NCI-H2196 (cell line): Measurements from ENCODE around the gene UBE2Q1.
A peak's percentile ranks its signal among the peaks of the same experiment; 100 is the strongest.

Source experiments
- DNase-seq: peaks from one replicate; lab custom pipeline; 2025; ENCODE audit not compliant: unreplicated experiment; lab: John Stamatoyannopoulos, UW

The UBE2Q1 gene

DNA sequence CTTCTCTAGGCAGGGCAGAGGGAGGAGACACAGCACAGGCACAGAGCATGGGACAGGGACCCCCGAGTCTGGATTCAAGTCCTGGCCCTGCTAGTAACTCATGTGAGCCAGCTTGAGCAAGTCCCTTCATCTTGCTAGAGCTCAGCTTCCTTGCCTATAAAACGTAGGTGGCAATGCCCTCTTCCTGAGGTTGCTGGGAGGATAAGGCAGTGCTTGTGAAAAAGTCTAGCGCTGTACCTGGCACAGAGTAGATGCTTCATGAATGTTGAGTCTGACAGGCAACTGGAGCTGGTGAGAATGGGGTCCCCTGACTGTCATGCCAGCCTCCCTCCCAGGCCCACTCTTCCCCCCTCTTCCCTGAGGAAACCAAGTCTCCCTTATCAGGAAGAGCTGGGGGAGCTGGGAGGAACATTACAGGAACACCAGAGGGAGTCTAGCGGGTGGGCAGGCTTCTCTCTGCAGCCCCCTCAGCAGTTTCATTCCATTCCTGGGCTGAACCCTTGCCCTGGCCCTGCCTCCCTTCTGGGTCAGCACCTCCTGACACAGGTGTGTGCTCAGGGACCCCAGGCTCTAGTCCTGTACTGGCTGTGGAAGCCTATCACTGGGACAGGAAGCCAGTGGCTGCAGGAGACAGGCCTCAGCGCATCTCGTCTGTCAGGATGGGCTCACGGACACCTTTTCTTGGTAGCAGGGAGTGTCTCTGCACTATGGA lies 19.0 kb upstream of the UBE2Q1 start:
- DNase-seq: no peak

DNA sequence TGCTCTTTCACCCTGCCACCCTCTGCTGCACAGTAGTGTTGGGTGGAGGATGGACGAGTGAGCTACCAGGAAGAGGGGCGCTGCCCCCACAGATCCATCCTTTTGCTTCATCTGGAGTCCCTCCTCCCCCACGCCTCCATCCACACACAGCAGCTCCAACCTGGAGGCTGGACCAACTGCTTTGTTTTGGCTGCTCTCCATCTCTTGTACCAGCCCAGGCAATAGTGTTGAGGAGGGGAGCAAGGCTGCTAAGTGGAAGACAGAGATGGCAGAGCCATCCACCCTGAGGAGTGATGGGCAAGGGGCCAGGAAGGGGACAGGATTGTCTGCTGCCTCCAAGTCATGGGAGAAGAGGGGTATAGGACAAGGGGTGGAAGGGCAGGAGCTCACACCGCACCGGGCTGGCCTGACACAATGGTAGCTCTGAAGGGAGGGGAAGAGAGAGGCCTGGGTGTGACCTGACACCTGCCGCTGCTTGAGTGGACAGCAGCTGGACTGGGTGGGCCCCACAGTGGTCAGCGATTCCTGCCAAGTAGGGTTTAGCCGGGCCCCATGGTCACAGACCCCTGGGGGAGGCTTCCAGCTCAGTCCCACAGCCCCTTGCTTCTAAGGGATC lies 17.6 kb upstream of the UBE2Q1 start:
- no peak for DNase-seq

DNA sequence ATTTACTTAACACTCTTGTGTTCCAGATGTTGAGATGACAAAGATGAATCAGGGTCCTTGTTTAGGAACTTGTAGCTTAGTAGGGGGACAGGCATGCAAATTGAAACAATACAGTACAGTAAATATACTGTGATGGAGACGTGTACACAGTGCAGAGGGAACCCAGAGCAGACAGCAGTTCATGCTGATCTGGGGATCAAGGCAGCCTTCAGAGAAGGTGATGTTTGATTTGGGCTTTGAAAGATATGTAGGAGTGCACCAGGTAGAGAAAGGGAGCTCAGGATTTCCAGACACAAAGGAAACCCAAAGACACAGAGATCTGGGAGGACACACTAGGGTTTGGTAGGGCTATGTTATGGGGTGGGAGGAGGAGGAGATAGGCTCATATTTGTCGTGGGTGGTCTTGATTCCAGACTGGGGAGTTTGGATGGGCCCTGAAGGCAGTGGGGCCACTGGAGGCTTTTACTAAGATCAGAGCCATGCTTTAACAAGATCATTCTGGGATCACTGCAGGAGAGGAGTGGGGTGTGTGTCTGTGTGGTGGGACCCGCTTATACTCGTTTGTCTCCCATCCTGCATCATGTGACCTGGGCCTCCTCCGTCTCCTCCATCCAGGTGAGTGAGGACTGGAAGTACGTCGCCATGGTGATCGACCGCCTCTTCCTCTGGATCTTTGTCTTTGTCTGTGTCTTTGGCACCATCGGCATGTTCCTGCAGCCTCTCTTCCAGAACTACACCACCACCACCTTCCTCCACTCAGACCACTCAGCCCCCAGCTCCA lies 16.9 kb upstream of the UBE2Q1 start:
- no peak for DNase-seq

DNA sequence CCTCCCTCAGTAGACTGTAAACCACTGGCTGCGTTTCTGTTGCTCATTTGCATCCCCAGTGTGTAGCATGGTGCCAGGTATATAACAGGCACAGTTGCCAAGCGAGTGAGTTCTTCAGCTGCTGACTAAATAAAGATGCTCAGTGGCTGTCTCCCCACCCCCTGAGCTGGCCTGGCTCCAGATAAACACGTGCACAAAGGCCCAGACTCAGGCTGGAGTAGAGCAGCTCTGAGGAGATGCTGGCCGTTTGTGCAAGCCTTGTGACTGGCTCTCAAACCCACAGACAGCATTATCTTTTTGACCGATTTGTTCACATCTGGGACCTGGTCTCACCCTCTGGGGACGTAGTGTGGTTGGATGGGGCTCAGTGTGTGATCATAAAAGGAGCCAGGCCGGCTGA lies 16.3 kb upstream of the UBE2Q1 start:
- peak; percentile 80 for DNase-seq

DNA sequence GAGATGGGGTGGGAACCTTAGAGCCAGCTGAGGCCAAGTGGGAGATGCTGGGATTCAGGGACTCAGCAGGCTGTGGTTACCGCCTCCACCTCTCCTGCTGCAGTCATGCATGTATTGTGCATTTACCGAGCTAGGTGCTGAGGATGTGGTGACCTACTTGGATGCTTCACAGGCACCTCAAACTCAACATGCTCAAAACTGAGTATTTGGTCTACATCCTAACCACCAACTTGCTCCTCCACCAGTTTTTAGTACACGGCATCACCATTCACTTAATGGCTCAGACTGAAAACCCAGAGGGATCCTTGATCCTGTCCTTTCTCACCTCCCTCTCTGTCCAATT lies 14.7 kb upstream of the UBE2Q1 start:
- no peak for DNase-seq

DNA sequence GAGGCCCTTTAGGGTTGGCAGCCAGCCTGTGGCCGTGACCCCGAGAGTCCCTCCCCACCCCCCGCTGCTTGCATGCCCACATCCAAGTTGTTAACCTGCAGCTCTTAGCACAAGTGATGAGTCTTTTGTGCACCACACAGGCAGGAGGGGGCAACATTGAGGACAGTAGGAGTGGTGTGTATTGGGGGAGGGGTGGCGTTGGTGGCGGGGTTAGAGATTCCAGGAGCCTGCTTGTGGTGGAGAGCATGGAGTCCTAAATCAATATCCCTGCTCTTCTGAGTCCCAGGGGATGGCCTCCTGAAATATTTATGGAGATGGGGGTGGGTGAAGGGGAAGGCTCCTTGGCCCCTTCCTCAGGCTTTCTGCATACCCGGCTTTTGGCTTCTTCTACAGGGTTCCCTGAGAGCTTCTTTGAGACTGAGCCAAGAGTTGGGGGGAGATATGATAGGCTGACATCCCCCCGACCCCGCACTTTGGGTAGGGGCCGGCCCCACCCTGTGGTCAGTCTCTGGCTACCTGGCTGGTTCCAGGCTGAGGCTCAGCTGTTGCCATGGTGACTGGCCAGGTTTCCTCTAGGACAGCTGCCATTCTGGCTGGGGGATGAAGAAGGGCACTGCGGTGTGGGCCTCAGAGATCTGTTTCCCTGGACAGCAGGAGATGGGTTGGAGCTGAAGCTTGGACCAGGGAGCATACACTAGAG lies 14.2 kb upstream of the UBE2Q1 start:
- peak; percentile 20 for DNase-seq

DNA sequence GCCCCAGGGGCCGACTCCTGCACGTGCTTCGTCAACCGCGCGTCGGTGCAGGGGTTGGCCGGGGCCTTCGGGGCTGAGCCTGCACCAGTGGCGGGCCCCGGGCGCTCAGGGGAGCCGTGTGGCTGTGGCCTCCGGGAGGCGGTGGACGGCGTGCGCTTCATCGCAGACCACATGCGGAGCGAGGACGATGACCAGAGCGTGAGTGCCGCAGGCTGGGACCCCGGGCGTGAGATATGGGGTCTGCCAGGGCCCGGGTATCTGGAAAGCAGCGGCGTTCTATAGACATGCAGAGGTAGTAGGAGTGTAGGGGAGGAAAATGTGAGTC lies 13.5 kb upstream of the UBE2Q1 start:
- no peak for DNase-seq

DNA sequence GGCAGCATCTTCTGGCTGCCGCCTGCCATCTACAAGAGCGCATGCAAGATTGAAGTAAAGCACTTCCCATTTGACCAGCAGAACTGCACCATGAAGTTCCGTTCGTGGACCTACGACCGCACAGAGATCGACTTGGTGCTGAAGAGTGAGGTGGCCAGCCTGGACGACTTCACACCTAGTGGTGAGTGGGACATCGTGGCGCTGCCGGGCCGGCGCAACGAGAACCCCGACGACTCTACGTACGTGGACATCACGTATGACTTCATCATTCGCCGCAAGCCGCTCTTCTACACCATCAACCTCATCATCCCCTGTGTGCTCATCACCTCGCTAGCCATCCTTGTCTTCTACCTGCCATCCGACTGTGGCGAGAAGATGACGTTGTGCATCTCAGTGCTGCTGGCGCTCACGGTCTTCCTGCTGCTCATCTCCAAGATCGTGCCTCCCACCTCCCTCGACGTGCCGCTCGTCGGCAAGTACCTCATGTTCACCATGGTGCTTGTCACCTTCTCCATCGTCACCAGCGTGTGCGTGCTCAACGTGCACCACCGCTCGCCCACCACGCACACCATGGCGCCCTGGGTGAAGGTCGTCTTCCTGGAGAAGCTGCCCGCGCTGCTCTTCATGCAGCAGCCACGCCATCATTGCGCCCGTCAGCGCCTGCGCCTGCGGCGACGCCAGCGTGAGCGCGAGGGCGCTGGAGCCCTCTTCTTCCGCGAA lies 12.9 kb upstream of the UBE2Q1 start:
- DNase-seq: no peak

DNA sequence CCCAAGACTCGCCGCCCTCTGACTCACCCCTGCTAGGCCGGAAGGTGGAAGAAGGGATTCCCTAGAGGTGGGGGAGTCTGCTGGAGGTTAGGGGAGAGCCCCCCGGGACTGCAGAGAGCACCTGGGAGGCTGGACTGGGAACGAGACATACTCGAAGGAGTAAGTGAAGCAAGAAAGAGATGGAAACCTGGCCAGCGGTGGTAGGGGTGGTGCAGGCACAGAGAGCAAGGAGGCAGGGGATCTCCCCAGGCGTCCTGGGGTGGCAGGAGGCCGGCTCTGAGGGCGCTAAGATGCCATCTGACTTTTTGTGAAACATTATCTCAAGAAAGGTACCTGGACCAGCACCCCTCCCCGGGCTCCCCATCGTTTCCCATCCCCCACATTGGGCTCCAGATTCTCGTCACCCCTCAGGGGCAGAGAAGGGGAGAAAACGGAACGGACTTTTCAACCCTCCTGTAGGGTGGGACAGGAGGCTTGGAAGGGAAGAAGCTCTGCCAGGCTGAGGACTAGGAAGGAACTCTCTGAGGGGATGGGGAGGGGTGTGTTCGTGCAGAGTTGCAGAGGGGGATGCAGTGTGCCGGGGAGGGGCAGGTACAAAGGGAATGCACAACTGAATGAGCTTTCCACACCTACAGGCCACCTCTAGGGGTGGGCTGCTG lies 9.8 kb upstream of the UBE2Q1 start:
- DNase-seq: no peak

DNA sequence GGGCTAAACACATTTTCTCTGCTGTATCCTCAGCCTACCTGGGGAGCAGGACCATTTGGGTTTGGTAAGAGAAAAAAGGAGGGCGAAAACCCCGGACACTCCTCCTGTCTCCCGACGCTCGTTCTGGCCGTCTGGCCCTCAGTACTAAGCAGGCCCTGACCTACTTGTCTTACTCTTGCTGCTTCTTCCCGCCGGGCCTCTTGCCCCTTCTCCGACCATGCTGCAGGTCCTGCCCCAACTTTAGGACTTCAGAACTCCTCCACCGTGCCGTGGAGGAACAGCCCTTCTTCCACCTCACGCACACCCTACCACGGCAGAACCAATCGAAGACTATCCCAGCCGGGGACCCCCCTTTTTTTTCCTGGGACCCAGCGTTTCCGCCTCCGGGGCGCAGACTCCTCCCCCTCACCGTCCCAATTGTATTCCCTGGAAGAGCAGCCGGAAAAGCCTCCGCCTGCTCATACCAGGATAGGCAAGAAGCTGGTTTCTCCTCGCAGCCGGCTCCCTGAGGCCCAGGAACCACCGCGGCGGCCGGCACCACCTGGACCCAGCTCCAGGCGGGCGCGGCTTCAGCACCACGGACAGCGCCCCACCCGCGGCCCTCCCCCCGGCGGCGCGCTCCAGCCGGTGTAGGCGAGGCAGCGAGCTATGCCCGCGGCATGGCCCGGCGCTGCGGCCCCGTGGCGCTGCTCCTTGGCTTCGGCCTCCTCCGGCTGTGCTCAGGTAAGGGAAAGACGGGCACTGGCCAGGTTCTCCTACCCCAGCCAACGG lies 9.1 kb upstream of the UBE2Q1 start, which contains the start of gene CHRNB2:
CHRNB2 (plus strand) TSS at position 393 of the 771 bp plus-strand sequence; CDS start at position 660, 267 bp downstream.
- DNase-seq: peak; percentile 68

DNA sequence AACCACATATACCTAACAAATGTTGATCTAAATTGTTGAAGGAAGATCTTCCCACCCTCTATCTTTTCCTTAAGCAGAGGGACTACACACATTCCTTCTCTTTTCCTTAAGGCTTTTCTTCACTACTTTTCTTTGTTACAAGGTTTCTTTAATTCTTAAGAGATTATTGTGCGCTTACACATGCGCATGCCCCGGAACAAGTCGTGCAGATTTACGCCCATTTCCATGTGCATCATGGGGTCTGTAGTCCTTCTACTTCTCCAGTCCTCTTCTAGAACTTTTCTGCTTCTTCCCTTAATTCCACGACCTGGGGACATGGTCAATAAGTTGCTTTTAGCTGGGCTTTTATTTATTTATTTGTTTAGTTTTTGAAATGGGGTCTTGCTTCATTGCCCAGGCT lies 7.4 kb upstream of the UBE2Q1 start:
- DNase-seq: no peak

DNA sequence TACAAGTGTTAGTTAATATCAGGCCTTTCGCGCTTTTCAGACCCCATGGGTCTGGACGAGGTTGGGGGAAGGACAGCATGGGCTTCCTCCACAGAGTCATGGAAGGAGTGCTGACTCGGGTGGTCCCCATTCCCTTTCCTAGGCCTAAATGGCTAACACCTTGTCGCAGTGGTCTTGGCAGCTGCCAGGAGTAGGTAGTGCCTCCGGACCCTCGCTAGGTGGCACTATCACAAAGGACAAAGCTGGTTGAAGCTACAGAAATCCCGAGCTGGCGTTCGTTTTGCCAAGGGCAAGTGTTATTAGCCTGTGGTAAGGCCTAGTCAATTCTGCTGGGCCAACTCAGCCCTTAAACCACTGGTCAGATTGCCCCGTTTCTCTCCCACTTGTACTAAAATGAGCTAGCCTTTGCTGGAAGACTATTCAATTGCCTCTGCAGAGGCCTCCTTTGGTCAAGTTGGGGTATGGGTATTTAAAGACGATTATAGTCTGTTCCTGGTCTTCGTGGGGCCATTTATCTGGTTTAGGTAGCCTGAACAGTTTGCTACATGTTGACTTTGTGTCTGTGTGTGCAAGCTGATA lies 1.1 kb upstream of the UBE2Q1 start:
- DNase-seq: peak; percentile 91

DNA sequence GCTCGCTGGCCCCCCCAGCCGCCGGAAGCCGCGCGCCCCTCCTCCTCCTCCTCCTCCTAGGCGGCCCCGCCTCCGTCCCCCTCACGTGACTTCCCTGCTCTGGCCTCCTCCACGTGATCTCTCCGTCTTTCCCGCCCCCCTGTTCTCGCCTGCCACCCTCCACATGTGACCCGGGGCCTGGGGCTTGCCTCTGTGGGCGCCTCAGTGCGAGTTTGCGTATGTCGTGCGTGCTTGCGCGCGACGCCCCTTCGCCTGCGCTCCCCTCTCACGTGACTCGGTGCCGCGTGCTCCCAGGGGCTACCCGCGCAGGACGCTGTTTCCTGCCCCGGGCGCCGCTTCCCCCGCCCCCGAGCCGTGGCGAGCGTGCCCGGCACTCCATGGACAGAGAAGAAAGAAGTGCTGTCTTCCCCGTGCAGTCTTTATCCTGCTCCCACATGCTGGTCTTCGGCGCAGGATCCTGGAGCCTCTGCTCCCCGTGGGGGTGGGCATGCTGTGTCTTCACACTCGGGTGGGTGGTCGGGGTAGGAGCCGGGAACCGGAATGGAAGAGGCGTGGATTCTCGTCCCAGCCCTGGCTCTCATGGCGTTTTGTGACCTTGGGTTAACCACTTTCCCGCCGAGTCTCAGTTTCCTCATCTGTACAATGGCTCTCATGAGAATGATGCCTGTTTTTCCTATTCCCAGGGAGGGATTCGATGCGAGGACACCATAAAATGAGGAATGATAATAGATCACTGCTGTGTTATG lies 431 bp upstream of the UBE2Q1 start:
- DNase-seq: peak; percentile 98

DNA sequence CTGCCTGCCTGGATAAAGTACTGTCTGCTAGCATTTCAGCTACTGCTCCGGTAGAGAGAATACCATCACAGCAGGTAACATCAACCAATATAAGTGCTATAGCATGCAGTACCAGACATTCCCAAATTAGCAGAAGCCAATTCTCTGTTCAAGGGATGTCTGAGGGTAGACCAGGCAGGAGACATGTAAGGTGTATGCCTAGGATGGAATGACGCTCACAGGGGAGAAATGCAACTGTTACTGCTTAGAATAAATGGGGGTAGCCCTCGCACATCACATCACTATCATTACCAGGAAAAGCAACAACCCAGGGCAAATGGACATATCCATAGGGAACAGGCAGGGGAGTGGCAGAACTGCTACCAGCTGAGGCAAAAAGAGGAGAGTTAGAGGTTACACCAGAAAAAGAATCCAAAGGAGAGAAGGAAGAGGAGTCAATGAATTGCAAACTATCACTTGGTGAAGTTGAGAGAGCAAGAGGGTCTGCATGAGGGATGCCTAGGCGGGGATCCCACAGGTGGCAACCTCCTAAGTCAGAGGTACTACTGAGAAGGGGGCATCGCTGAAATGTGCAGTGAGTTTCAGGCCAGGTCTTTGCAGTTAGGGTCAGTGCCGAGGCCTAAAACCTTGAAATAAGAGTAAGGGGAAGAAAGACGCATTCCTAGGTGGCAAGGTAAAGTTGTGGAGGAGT lies 1.1 kb downstream of the UBE2Q1 start:
- no peak for DNase-seq

DNA sequence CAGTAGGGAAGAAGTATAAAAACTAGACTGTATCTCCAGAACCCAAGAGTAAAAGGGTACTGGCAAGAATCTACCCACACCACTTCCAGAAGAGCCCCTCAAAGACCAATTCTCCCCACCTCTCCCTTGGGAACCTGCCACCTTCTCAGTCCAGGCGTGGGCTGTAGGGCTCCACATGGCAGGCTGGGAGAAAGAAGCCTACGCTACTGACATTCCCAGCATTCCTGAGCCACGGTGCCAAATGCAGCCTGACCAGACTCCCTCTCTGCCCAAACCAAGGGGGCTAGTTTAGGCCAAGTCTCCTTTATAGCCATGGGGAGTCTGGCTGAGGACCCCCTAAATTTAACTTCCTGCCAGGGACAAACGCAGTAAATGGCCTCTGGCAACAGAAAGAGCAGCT lies 2.0 kb downstream of the UBE2Q1 start:
- no peak for DNase-seq

DNA sequence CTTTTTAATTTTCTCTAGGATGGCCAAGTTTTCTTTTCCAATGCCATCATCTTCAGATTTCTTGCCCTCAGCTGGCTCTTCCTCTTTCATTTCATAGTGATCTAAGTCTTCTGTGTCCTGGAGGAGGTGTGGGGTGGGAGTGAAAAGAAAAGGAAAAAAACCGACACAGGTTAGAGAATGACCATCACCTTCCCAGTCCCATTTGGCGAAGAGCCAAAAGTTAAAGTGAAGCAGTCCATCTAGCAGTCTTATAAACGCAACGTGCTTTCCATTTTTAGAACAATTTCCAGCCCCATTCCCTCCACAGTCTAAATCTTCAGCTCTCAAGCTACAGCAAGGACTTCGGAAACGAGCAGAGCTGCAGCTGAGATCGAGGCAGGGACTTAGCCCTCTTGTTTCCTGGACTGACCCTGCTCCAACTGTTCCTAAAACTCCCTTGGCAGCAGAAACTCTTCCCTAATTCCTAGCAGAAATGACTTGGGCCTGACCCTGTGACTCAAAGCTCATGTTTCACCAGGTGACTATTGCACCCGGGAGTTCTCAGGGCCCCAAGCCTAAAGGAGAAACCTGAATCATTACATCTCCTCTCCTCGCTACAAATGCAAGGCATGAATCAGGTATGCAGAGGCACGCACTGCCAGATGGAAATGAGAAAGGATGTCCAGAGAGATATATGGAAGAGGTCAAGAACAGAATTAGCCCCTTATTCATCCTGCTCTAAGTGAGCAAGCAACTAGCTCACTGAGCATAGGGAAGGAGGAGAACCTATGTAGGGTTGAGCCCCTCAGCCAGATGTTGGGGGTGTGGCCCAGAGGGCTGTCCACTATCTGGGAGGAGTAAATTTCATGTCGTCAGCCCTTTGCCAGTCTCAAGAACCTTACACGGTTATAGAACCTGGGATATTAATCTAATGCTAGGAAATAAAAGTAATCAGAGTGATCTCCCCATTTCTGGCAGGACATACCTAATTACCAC lies 5.1 kb downstream of the UBE2Q1 start:
- no peak for DNase-seq

DNA sequence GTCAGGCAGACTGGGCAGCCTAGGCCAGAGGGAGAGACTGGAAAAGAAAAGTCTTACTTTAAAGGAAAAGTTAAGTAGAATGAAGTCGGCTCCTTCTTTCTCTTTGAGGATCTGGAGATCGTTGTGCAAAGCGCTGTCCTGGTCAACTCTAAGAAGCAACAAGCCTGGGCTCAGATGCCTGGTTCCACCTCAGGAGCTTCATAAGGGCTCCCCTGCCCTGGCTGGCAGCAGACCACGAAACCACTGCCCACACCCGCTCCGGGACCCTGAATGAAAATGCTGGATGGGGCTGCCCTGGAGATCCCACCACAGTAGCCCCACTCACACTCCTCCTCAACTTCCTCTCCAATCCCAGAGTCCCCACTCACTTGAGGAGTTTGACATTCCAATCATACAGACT lies 6.4 kb downstream of the UBE2Q1 start:
- no peak for DNase-seq
